ENCODE data around the gene MRM2.

MRM2 gene

DNA sequence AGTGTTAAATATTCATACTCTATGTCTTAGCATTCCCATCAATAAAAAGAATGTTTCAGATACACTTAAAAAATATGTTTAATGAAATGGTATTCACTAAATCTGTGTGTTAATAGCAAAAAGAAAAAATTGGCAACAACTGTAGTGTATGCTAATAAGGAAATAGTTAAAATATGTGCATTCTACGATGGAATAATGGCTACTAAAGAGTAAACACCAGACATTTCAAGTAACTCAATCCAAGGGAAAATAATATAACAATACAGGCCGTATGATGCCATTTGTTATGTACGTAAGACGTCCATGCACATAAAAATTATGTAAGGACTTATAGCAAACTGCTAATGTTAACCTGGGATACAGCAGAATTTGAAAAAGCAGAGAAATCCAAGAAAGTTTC is 55.8 kb downstream of the MRM2 start:
- no peak for DNase-seq (ENCODE audit: low spot score)

DNA sequence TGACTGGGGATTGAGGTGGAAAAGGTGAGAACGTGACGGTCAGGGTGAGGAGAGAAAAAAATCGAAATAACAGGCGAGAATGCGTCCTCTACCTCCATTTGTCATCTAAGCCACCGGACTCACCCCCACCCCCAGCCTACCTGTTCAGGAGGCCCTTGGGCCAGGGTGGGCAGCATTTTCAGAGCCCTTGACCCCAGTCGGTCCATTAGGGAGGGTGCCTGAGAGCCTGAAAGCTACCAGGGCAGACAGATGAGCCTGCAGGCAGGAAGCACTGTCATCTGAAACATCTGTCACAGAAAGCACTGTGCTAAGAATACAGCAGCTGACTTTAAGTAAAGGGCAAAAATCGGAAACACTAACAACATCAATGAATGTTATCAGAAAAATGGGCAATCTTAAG is 56.3 kb downstream of the MRM2 start:
- DNase-seq (ENCODE audit: low spot score) = no peak
